Measurements from ENCODE around the gene ZNF580.

ZNF580 gene

GRCh38 chr19:55638864-55639359 is 1.9 kb upstream of the ZNF580 start:
- in situ Hi-C loops (cut with HindIII; ENCODE audit: low sequenced_read_pairs), result no loop called here
- H3K4me3 ChIP-seq (ENCODE audit: low read depth, low read length), result no peak overlapping the region
- TF ChIP-seq CTCF (IDR thresholded peaks at IDR 0.05; ENCODE audit: low read depth, low read length, missing control alignments), result peak; percentile 47
- DNase-seq (ENCODE audit: low read depth), result no peak

GRCh38 chr19:55640043-55640576 is 692 bp upstream of the ZNF580 start:
- in situ Hi-C loops (cut with HindIII; ENCODE audit: low sequenced_read_pairs), result no loop called here
- TF ChIP-seq CTCF (IDR thresholded peaks at IDR 0.05; ENCODE audit: low read depth, low read length, missing control alignments), result peak; percentile 47
- no peak for DNase-seq (ENCODE audit: low read depth)
- H3K4me3 ChIP-seq (ENCODE audit: low read depth, low read length), result peak overlapping the region; percentile 82

- peak overlapping the region; percentile 82 for H3K4me3 ChIP-seq (ENCODE audit: low read depth, low read length)
- no peak for DNase-seq (ENCODE audit: low read depth)
- TF ChIP-seq CTCF (IDR thresholded peaks at IDR 0.05; ENCODE audit: low read depth, low read length, missing control alignments), result no peak
- in situ Hi-C loops (cut with HindIII; ENCODE audit: low sequenced_read_pairs), result no loop called here
Observed at GRCh38 chr19:55641426-55642152, 787 bp downstream of the ZNF580 start.

- no peak for DNase-seq (ENCODE audit: low read depth)
- no peak for TF ChIP-seq CTCF (IDR thresholded peaks at IDR 0.05; ENCODE audit: low read depth, low read length, missing control alignments)
- in situ Hi-C loops (cut with HindIII; ENCODE audit: low sequenced_read_pairs), result no loop called here
- peak overlapping the region; percentile 82 for H3K4me3 ChIP-seq (ENCODE audit: low read depth, low read length)
Observed at GRCh38 chr19:55642153-55643002, 1.6 kb downstream of the ZNF580 start.

GRCh38 chr19:55643003-55643886 is 2.4 kb downstream of the ZNF580 start, which contains the start of gene ZNF581:
ZNF581 (plus strand) TSS chr19:55643649; CDS start chr19:55644572, 923 bp downstream.
- peak; percentile 36 for DNase-seq (ENCODE audit: low read depth)
- in situ Hi-C loops (cut with HindIII; ENCODE audit: low sequenced_read_pairs), result no loop called here
- H3K4me3 ChIP-seq (ENCODE audit: low read depth, low read length), result peak within 1 kb of the TSS; percentile 82
- no peak for TF ChIP-seq CTCF (IDR thresholded peaks at IDR 0.05; ENCODE audit: low read depth, low read length, missing control alignments)

- peak overlapping the region; percentile 82 for H3K4me3 ChIP-seq (ENCODE audit: low read depth, low read length)
- DNase-seq (ENCODE audit: low read depth), result no peak
- no peak for TF ChIP-seq CTCF (IDR thresholded peaks at IDR 0.05; ENCODE audit: low read depth, low read length, missing control alignments)
- in situ Hi-C loops (cut with HindIII; ENCODE audit: low sequenced_read_pairs), result no loop called here
Observed at GRCh38 chr19:55643887-55644176, 3.0 kb downstream of the ZNF580 start.
